A549 (cell line): Measurements from ENCODE around the gene FBXO24.

ENCODE experiments used
- CTCF ChIP-seq: fragments of >200 bp; sonication (Bioruptor Twin); formaldehyde crosslinking; IDR thresholded peaks from 3 replicates; pipeline ENCODE4 v1.5.1; 2016
- ELK1 ChIP-seq: fragments of 150-350 bp; IDR thresholded peaks from 2 replicates; pipeline ENCODE4 v1.6.1; 2014; ENCODE audit warnings: low read depth, mild to moderate bottlenecking, low read length
- NPAS2 ChIP-seq: fragments of 250-450 bp; sonication (Bioruptor Pico); IDR thresholded peaks from 2 replicates; pipeline ENCODE4 v1.8.0; 2022; ENCODE audit warnings: mild to moderate bottlenecking, moderate library complexity, borderline replicate concordance
- POLR2A ChIP-seq: IDR thresholded peaks from 2 replicates; pipeline ENCODE4 v1.6.1; 2012; ENCODE audit warnings: mild to moderate bottlenecking, low read length
- RCOR1 ChIP-seq: fragments of 150-350 bp; IDR thresholded peaks from 2 replicates; pipeline ENCODE4 v1.6.1; 2014; ENCODE audit warnings: antibody characterized with exemption, low read length, low read depth
- SREBF2 ChIP-seq: fragments of 450-650 bp; IDR thresholded peaks from 2 replicates; pipeline ENCODE4 v1.6.1; 2014; ENCODE audit warnings: mild to moderate bottlenecking, moderate library complexity

GRCh38 chr7:100568176-100568895 lies 17.8 kb upstream of the FBXO24 start:
- TF ChIP-seq CTCF (no peak), NPAS2 (CRISPR knock-in tag) (no peak), RCOR1 (no peak), ELK1 (no peak), SREBF2 (no peak), POLR2A (no peak)
